ENCODE results near the gene CLEC16A. TPM values are rescaled to one million over a fixed set of nuclear protein-coding genes. Genes with fewer than 3 reads are reported as not detected.

The CLEC16A gene
- polyA plus RNA-seq, 3 donors, result 3.4 to 12.0 (median 5.8) TPM

- peaks cover 0 to 1% (median 0%) of the 10 kb centered on the region in 3 donors for H3K27me3 Mint-ChIP-seq (ENCODE audit: low read depth in 3 of 3)
- H3K79me2 ChIP-seq (ENCODE audit: insufficient read depth, low read length), result peaks cover 17% of the 10 kb centered on the region
- no peak for TF ChIP-seq CTCF (IDR thresholded peaks at IDR 0.05)
- intact Hi-C loops (cut with micrococcal nuclease), result no loop called here
- H3K9me3 Mint-ChIP-seq, result peaks cover 0 to 1% (median 0%) of the 10 kb centered on the region in 7 donors
- H3K27ac Mint-ChIP-seq, result peak overlapping the region in 4 of 7 donors; percentile 30 to 73 (median 40)
- no peaks in the 10 kb centered on the region for H3K27me3 ChIP-seq (ENCODE audit: control insufficient read depth in 2 of 2, insufficient read depth in 2 of 2, low read length in 2 of 2)
- peaks cover 7 to 27% of the 10 kb centered on the region in 2 donors for H3K36me3 Mint-ChIP-seq
- no peak overlapping the region for H3K4me3 ChIP-seq (replicated peaks in 1 of 3; ENCODE audit: low read depth in 2 of 3, low read length in 3 of 3)
- H3K4me2 ChIP-seq (replicated peaks; ENCODE audit: extremely low read depth, low read length, poor library complexity, severe bottlenecking), result no peak overlapping the region
- 67% methylated on average over 8 of the region's 11 CpGs for WGBS (ENCODE audit: insufficient coverage)
- H3K4me1 Mint-ChIP-seq, result peaks cover 58% of the 10 kb centered on the region
- H3K9me3 ChIP-seq (replicated peaks in 1 of 2; ENCODE audit: control insufficient read depth in 1 of 2, insufficient read depth in 1 of 2, low read length in 2 of 2), result no peaks in the 10 kb centered on the region
- H3K27ac ChIP-seq (ENCODE audit: low read depth in 1 of 2, low read length in 2 of 2), result no peak overlapping the region
- DNase-seq, result no peak
- peaks cover 0 to 20% of the 10 kb centered on the region in 2 donors for H3K36me3 ChIP-seq (replicated peaks in 1 of 2; ENCODE audit: control insufficient read depth in 1 of 2, insufficient read depth in 2 of 2, low read length in 2 of 2)
- H3K4me3 Mint-ChIP-seq, result no peak overlapping the region
- H2AFZ ChIP-seq (ENCODE audit: insufficient read depth, low read depth, low read length, poor library complexity, severe bottlenecking), result no peak overlapping the region
- H4K20me1 ChIP-seq (ENCODE audit: insufficient read depth, low read length), result peaks cover 100% of the 10 kb centered on the region
- peaks cover 27 to 31% of the 10 kb centered on the region in 2 donors for H3K4me1 ChIP-seq (ENCODE audit: control insufficient read depth in 1 of 2, insufficient read depth in 2 of 2, low read length in 2 of 2)
- H3K9ac ChIP-seq (ENCODE audit: insufficient read depth, low read length, poor library complexity, severe bottlenecking), result no peak overlapping the region
These were observed 11.2 kb upstream of the CLEC16A start for GRCh38 chr16:10932959-10933710.

GRCh38 chr16:10933865-10934264 lies 10.5 kb upstream of the CLEC16A start:
- Mint-ChIP-seq H3K27ac (peak overlapping the region in 4 of 7 donors; percentile 22 to 37 (median 34)), H3K4me3 (no peak overlapping the region), H3K4me1 (peaks cover 64% of the 10 kb centered on the region), H3K36me3 (peaks cover 7 to 20% of the 10 kb centered on the region in 2 donors), H3K9me3 (peaks cover 0 to 1% (median 0%) of the 10 kb centered on the region in 7 donors), H3K27me3 (ENCODE audit: low read depth in 3 of 3) (no peaks in the 10 kb centered on the region)
- Histone ChIP-seq H3K27me3 (ENCODE audit: control insufficient read depth in 2 of 2, insufficient read depth in 2 of 2, low read length in 2 of 2) (no peaks in the 10 kb centered on the region), H3K27ac (ENCODE audit: low read depth in 1 of 2, low read length in 2 of 2) (no peak overlapping the region), H3K9ac (ENCODE audit: insufficient read depth, low read length, poor library complexity, severe bottlenecking) (no peak overlapping the region), H3K4me3 (replicated peaks in 1 of 3; ENCODE audit: low read depth in 2 of 3, low read length in 3 of 3) (no peak overlapping the region), H3K9me3 (replicated peaks in 1 of 2; ENCODE audit: control insufficient read depth in 1 of 2, insufficient read depth in 1 of 2, low read length in 2 of 2) (no peaks in the 10 kb centered on the region), H3K4me1 (ENCODE audit: control insufficient read depth in 1 of 2, insufficient read depth in 2 of 2, low read length in 2 of 2) (peaks cover 34 to 38% of the 10 kb centered on the region in 2 donors), H3K79me2 (ENCODE audit: insufficient read depth, low read length) (peaks cover 17% of the 10 kb centered on the region), H3K4me2 (replicated peaks; ENCODE audit: extremely low read depth, low read length, poor library complexity, severe bottlenecking) (no peak overlapping the region), H4K20me1 (ENCODE audit: insufficient read depth, low read length) (peaks cover 100% of the 10 kb centered on the region), H2AFZ (ENCODE audit: insufficient read depth, low read depth, low read length, poor library complexity, severe bottlenecking) (no peak overlapping the region), H3K36me3 (replicated peaks in 1 of 2; ENCODE audit: control insufficient read depth in 1 of 2, insufficient read depth in 2 of 2, low read length in 2 of 2) (peaks cover 0 to 13% of the 10 kb centered on the region in 2 donors)
- DNase-seq, result no peak
- WGBS (ENCODE audit: insufficient coverage), result 91% methylated on average over 8 of the region's 8 CpGs
- intact Hi-C loops (cut with micrococcal nuclease), result no loop called here
- TF ChIP-seq CTCF (IDR thresholded peaks at IDR 0.05), result no peak

All from CD14-positive monocyte (primary cell).